ENCODE measurements around the gene ZFR. TPM values are rescaled to one million over a fixed set of nuclear protein-coding genes. Genes with fewer than 3 reads are reported as not detected.
"Not testable (repeated sequence)": the region's sequence is repeated elsewhere in the genome, so short reads cannot be mapped to it uniquely, and the experiment has no call there.

Gene ZFR
- total RNA-seq, 1 experiment from 2014 or later = 109 TPM

- no peak for TF ChIP-seq CTCF (IDR thresholded peaks at IDR 0.05; ENCODE audit: unreplicated experiment)
- Mint-ChIP-seq H3K36me3 (ENCODE audit: insufficient read depth, unreplicated experiment) (peaks cover 94% of the 10 kb centered on the region), H3K27me3 (ENCODE audit: insufficient read depth, unreplicated experiment) (no peaks in the 10 kb centered on the region), H3K4me1 (ENCODE audit: insufficient read depth, unreplicated experiment) (no peaks in the 10 kb centered on the region), H3K9me3 (ENCODE audit: unreplicated experiment) (no peaks in the 10 kb centered on the region), H3K4me3 (ENCODE audit: unreplicated experiment) (no peak overlapping the region), H3K27ac (ENCODE audit: low read depth, unreplicated experiment) (no peak overlapping the region)
- DNase-seq (ENCODE audit: unreplicated experiment) = no peak
- BruUV-seq (replicated peaks) = no TSS peak
- ChIA-PET POLR2A (interaction anchor here (0.7 to 3.0 kb wide), 4 partner anchors 9 to 126 kb away, joined by 3 to 11 read pairs (median 4); no protein-coding TSS in a partner anchor), CTCF (no interaction called here)
- intact Hi-C loops (cut with micrococcal nuclease) = no loop called here
These were observed 37.9 kb downstream of the ZFR start for GRCh38 chr5:32406650-32407049.

- H3K4me1 Mint-ChIP-seq (ENCODE audit: insufficient read depth, unreplicated experiment) = no peaks in the 10 kb centered on the region
- intact Hi-C loops (cut with micrococcal nuclease) = no loop called here
- CTCF ChIA-PET = no interaction called here
- POLR2A ChIA-PET = interaction anchor here (0.6 to 3.0 kb wide), 3 partner anchors 10 to 38 kb away, joined by 3 to 11 read pairs (median 3); no protein-coding TSS in a partner anchor
- H3K36me3 Mint-ChIP-seq (ENCODE audit: insufficient read depth, unreplicated experiment) = peaks cover 94% of the 10 kb centered on the region
- H3K4me3 Mint-ChIP-seq (ENCODE audit: unreplicated experiment) = no peak overlapping the region
- DNase-seq (ENCODE audit: unreplicated experiment) = no peak
- TF ChIP-seq CTCF (IDR thresholded peaks at IDR 0.05; ENCODE audit: unreplicated experiment) = no peak
- no peaks in the 10 kb centered on the region for H3K27me3 Mint-ChIP-seq (ENCODE audit: insufficient read depth, unreplicated experiment)
- H3K27ac Mint-ChIP-seq (ENCODE audit: low read depth, unreplicated experiment) = no peak overlapping the region
- H3K9me3 Mint-ChIP-seq (ENCODE audit: unreplicated experiment) = no peaks in the 10 kb centered on the region
- BruUV-seq (replicated peaks) = no TSS peak
These were observed 39.0 kb downstream of the ZFR start for GRCh38 chr5:32405507-32405906.

- H3K9me3 Mint-ChIP-seq (ENCODE audit: unreplicated experiment) = no peaks in the 10 kb centered on the region
- no peak for DNase-seq (ENCODE audit: unreplicated experiment)
- ChIA-PET POLR2A (interaction anchor here (2.4 kb wide), 1 partner anchor 12 kb away, joined by 9 read pairs; no protein-coding TSS in a partner anchor), CTCF (interaction anchor here (0.5 to 0.7 kb wide), 2 partner anchors 72 to 349 kb away, joined by 4 to 5 read pairs; no protein-coding TSS in a partner anchor)
- BruUV-seq (replicated peaks) = no TSS peak
- intact Hi-C loops (cut with micrococcal nuclease) = no loop called here
- no peak overlapping the region for H3K27ac Mint-ChIP-seq (ENCODE audit: low read depth, unreplicated experiment)
- no peak overlapping the region for H3K4me3 Mint-ChIP-seq (ENCODE audit: unreplicated experiment)
- no peak for TF ChIP-seq CTCF (IDR thresholded peaks at IDR 0.05; ENCODE audit: unreplicated experiment)
- H3K27me3 Mint-ChIP-seq (ENCODE audit: insufficient read depth, unreplicated experiment) = no peaks in the 10 kb centered on the region
- H3K4me1 Mint-ChIP-seq (ENCODE audit: insufficient read depth, unreplicated experiment) = no peaks in the 10 kb centered on the region
- H3K36me3 Mint-ChIP-seq (ENCODE audit: insufficient read depth, unreplicated experiment) = peaks cover 97% of the 10 kb centered on the region
These were observed 40.8 kb downstream of the ZFR start for GRCh38 chr5:32403760-32404159.

- no peak for DNase-seq (ENCODE audit: unreplicated experiment)
- ChIA-PET CTCF (interaction anchor here (0.6 kb wide), 2 partner anchors 27 to 589 kb away, joined by 3 to 4 read pairs; no protein-coding TSS in a partner anchor), POLR2A (interaction anchor here (0.7 to 1.1 kb wide), 2 partner anchors 9 to 10 kb away, joined by 3 read pairs; no protein-coding TSS in a partner anchor)
- intact Hi-C loops (cut with micrococcal nuclease) = no loop called here
- Mint-ChIP-seq H3K27me3 (ENCODE audit: insufficient read depth, unreplicated experiment) (no peaks in the 10 kb centered on the region), H3K27ac (ENCODE audit: low read depth, unreplicated experiment) (no peak overlapping the region), H3K9me3 (ENCODE audit: unreplicated experiment) (no peaks in the 10 kb centered on the region), H3K4me3 (ENCODE audit: unreplicated experiment) (no peak overlapping the region), H3K36me3 (ENCODE audit: insufficient read depth, unreplicated experiment) (peaks cover 100% of the 10 kb centered on the region), H3K4me1 (ENCODE audit: insufficient read depth, unreplicated experiment) (no peaks in the 10 kb centered on the region)
- no TSS peak for BruUV-seq (replicated peaks)
- TF ChIP-seq CTCF (IDR thresholded peaks at IDR 0.05; ENCODE audit: unreplicated experiment) = no peak
These were observed 44.1 kb downstream of the ZFR start for GRCh38 chr5:32400401-32400800.

- H3K9me3 Mint-ChIP-seq (ENCODE audit: unreplicated experiment); BruUV-seq (replicated peaks); H3K4me1 Mint-ChIP-seq (ENCODE audit: insufficient read depth, unreplicated experiment); DNase-seq (ENCODE audit: unreplicated experiment); intact Hi-C loops (cut with micrococcal nuclease); H3K27me3 Mint-ChIP-seq (ENCODE audit: insufficient read depth, unreplicated experiment); H3K27ac Mint-ChIP-seq (ENCODE audit: low read depth, unreplicated experiment); H3K4me3 Mint-ChIP-seq (ENCODE audit: unreplicated experiment): not testable (repeated sequence)
- CTCF ChIA-PET = interaction anchor here (0.5 to 0.7 kb wide), 2 partner anchors 16 to 50 kb away, joined by 3 to 4 read pairs; no protein-coding TSS in a partner anchor
- POLR2A ChIA-PET = interaction anchor here (1.2 to 1.7 kb wide), 2 partner anchors 10 to 19 kb away, joined by 5 to 6 read pairs; no protein-coding TSS in a partner anchor
- peaks cover 99% of the 10 kb centered on the region for H3K36me3 Mint-ChIP-seq (ENCODE audit: insufficient read depth, unreplicated experiment)
These were observed 45.8 kb downstream of the ZFR start for GRCh38 chr5:32398754-32399153.

All from MCF 10A (cell line).